Progenitor cell of endocrine pancreas (in vitro differentiated cells): ENCODE data around the gene GPR35. TPM values are rescaled to one million over a fixed set of nuclear protein-coding genes. Genes with fewer than 3 reads are reported as not detected.

Experiments used
- DNase-seq: peaks from one replicate; pipeline ENCODE4 v3.0.0; 2021; ENCODE audit warnings: low spot score; ENCODE audit not compliant: unreplicated experiment
- H3K27ac Mint-ChIP-seq: 2 replicates; pipeline ENCODE4 v1.8.0; 2021; ENCODE audit warnings: mild to moderate bottlenecking, moderate library complexity, mixed read lengths
- H3K27me3 Mint-ChIP-seq: 2 replicates; pipeline ENCODE4 v1.8.0; 2021; ENCODE audit warnings: mixed read lengths
- H3K36me3 Mint-ChIP-seq: 2 replicates; pipeline ENCODE4 v1.8.0; 2022; ENCODE audit warnings: mixed read lengths; ENCODE audit not compliant: insufficient read depth
- H3K4me1 Mint-ChIP-seq: 2 replicates; pipeline ENCODE4 v1.8.0; 2021; ENCODE audit warnings: low read depth, mixed read lengths
- H3K4me3 Mint-ChIP-seq: 2 replicates; pipeline ENCODE4 v1.8.0; 2021; ENCODE audit warnings: low read depth, mild to moderate bottlenecking, moderate library complexity, mixed read lengths
- H3K9me3 Mint-ChIP-seq: 2 replicates; pipeline ENCODE4 v1.8.0; 2021; ENCODE audit warnings: low read depth, mixed read lengths
- total RNA-seq: library from RNA; stranded (reverse); gene quantifications from 2 replicates; pipeline ENCODE4 v1.2.1, GENCODE V29; 2021
- TF ChIP-seq, protein P1 (sequence below): fragments of 200-600 bp; sonication (generic); IDR thresholded peaks from one replicate; pipeline ENCODE4 v1.5.0; 2021; ENCODE audit warnings: antibody characterized with exemption, mild to moderate bottlenecking; ENCODE audit not compliant: unreplicated experiment

GPR35 gene
- total RNA-seq, 1 donor from 2014 or later: 6.5 TPM

GRCh38 chr2:240597419-240598181, 27.7 kb upstream of the GPR35 start:
- Mint-ChIP-seq H3K27ac (no peak overlapping the region), H3K4me3 (no peak overlapping the region), H3K36me3 (peaks cover 2% of the 10 kb centered on the region), H3K4me1 (no peaks in the 10 kb centered on the region), H3K9me3 (no peaks in the 10 kb centered on the region), H3K27me3 (no peaks in the 10 kb centered on the region)
- TF ChIP-seq, protein P1, sequence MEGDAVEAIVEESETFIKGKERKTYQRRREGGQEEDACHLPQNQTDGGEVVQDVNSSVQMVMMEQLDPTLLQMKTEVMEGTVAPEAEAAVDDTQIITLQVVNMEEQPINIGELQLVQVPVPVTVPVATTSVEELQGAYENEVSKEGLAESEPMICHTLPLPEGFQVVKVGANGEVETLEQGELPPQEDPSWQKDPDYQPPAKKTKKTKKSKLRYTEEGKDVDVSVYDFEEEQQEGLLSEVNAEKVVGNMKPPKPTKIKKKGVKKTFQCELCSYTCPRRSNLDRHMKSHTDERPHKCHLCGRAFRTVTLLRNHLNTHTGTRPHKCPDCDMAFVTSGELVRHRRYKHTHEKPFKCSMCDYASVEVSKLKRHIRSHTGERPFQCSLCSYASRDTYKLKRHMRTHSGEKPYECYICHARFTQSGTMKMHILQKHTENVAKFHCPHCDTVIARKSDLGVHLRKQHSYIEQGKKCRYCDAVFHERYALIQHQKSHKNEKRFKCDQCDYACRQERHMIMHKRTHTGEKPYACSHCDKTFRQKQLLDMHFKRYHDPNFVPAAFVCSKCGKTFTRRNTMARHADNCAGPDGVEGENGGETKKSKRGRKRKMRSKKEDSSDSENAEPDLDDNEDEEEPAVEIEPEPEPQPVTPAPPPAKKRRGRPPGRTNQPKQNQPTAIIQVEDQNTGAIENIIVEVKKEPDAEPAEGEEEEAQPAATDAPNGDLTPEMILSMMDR: no peak
- DNase-seq: no peak

DNA sequence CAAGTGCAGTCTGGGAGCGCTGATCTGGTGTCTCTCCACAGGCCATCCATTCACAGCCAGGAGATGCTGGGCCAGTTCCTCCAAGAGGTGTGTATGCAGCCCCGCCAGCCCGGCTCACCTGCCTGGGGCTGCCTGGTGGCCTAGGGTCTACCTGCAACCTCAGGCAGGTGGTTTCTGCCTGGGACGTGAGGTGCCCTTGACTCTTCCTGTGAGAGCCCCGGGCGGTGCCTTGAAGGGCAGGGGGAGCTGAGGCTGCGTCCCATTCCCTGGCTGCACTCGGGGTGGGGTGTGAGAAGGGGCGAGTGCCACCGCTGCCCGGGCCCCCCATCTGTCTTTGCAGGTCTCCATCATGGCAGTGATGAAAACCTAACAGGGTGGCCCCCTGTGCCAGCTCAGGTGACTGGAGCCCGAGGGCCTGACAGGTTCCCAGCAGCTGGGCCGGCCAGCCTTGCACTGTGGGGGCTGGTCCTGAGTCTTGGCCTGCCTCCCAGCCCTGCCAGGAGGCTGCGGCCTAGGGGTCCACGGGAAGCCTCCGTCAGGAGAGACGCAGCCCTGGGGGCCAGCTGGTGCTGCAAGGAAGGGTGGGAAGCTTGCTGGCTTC, 26.9 kb upstream of the GPR35 start:
- TF ChIP-seq, protein P1: no peak
- Mint-ChIP-seq H3K9me3 (no peaks in the 10 kb centered on the region), H3K36me3 (peaks cover 2% of the 10 kb centered on the region), H3K27ac (no peak overlapping the region), H3K4me3 (no peak overlapping the region), H3K27me3 (no peaks in the 10 kb centered on the region), H3K4me1 (no peaks in the 10 kb centered on the region)
- DNase-seq: no peak

- no peaks in the 10 kb centered on the region for H3K9me3 Mint-ChIP-seq
- no peaks in the 10 kb centered on the region for H3K4me1 Mint-ChIP-seq
- H3K27ac Mint-ChIP-seq: no peak overlapping the region
- TF ChIP-seq, protein P1: no peak
- no peaks in the 10 kb centered on the region for H3K27me3 Mint-ChIP-seq
- H3K36me3 Mint-ChIP-seq: peaks cover 2% of the 10 kb centered on the region
- no peak for DNase-seq
- H3K4me3 Mint-ChIP-seq: no peak overlapping the region
Measured at GRCh38 chr2:240599141-240599583, 26.1 kb upstream of the GPR35 start.

- H3K9me3 Mint-ChIP-seq: no peaks in the 10 kb centered on the region
- DNase-seq: no peak
- H3K4me3 Mint-ChIP-seq: no peak overlapping the region
- TF ChIP-seq, protein P1: no peak
- peaks cover 2% of the 10 kb centered on the region for H3K36me3 Mint-ChIP-seq
- H3K27me3 Mint-ChIP-seq: no peaks in the 10 kb centered on the region
- H3K4me1 Mint-ChIP-seq: peaks cover 5% of the 10 kb centered on the region
- H3K27ac Mint-ChIP-seq: no peak overlapping the region
Measured at GRCh38 chr2:240600451-240600961, 24.8 kb upstream of the GPR35 start.

DNA sequence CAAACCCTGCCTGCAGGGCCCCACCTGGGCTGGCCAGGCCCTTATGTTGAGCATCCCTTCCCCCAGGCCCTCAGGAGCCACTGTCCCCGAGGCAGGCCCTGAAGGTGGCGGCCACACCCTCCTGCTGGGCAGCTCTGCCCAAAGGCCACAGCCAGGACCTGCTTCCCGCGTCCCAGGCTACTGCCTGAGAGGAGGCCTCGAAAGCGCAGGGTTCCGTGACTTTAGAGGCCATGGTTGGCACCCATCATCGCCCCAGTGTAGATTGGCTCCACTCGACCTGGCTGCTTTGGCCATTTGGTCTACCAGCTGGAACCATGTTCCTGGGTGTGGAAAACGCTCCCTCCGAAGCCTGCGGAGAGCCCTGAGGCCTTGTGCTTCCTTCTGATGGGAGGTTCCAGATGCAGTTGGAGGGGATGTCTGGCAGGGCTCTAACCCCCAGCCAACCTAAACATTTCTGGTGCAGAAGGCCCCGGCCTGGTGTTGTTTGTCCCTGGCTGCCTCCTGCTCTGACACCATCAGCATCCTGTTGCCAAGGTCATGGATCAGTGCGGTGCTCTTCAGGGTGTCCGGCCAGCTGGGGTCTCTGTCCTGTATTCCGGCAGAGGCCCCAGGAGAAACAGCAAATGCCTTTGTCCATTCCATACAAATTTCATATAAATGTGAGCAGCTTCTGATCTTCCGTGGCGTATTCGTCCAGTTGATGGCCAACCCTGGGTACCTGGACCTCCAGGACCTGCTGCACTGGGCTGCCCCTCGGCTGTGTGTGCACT, 24.0 kb upstream of the GPR35 start:
- DNase-seq: no peak
- Mint-ChIP-seq H3K36me3 (peaks cover 2% of the 10 kb centered on the region), H3K27me3 (no peaks in the 10 kb centered on the region), H3K4me3 (no peak overlapping the region), H3K4me1 (peaks cover 5% of the 10 kb centered on the region), H3K27ac (no peak overlapping the region), H3K9me3 (no peaks in the 10 kb centered on the region)
- TF ChIP-seq, protein P1: no peak
